ES-I3 (cell line): ENCODE measurements around the gene ERVW-1.

ENCODE experiments used
- H3K36me3 ChIP-seq: 2 replicates; pipeline ENCODE4 v1.6.1; 2013; ENCODE audit warnings: mild to moderate bottlenecking, low read length, control low read depth, moderate library complexity; ENCODE audit not compliant: insufficient read depth
- H3K4me1 ChIP-seq: 2 replicates; pipeline ENCODE4 v1.6.1; 2013; ENCODE audit warnings: mild to moderate bottlenecking, control low read depth, low read length; ENCODE audit not compliant: insufficient read depth
- H3K9ac ChIP-seq: 2 replicates; pipeline ENCODE4 v1.6.1; 2013; ENCODE audit warnings: low read depth, mild to moderate bottlenecking, low read length, moderate library complexity
- H3K9me3 ChIP-seq: 2 replicates; pipeline ENCODE4 v1.6.1; 2013; ENCODE audit warnings: mild to moderate bottlenecking, low read length, moderate library complexity; ENCODE audit not compliant: control insufficient read depth, insufficient read depth

Gene ERVW-1

DNA sequence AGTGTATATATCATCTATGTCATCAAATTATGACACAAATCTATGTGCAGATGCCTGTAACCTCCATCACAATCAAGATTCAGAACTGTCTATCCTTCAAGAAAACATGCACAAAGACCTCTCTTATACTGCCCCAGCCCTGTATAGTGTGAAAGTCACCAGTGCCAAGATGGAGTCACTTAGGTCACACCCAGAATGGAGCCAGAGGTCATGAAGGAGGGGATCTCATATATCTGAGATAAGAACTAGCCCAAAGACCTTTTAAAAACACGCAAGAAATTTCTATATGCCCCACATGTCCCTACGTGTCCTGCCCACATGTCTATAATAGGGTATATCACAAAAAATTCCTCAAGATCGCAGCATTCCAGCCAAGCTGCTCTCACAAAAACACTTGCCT is 50.6 kb downstream of the ERVW-1 start:
- H3K9ac ChIP-seq = no peak overlapping the region
- no peaks in the 10 kb centered on the region for H3K36me3 ChIP-seq
- H3K9me3 ChIP-seq = no peaks in the 10 kb centered on the region
- 0 out of 2 replicates have a peak, but pooled peaks cover 5% of the 10 kb centered on the region for H3K4me1 ChIP-seq

DNA sequence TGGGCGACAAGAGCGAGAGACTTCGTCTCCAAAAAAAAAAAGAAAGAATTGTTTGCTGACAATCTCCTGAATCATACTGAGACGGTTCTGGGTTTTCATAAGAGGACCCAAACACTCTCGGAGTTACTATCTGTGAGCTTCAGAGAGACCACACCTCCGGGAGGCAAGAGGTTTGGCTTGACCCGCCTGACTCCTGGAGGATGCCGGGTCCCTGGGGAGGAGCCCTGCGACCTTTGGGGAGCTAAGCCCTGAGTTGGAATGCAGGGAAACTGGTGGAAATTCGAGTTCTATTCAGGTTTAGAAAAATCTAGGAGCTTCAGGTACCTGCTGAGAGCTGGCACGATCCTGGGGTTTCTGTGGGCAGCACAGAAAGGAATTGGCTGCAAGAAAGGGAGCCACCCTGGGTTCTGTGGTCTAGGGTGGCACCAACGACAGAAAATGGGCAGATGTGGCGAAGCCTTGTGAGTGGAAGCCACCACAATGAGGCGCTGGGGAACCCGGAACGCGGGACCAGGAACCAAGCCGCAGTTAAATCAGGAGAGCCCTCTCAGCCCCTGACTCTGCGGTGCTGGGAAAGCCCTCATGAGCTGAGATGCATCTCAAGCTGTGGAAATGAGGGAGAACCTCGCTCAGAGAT is 52.3 kb downstream of the ERVW-1 start:
- no peaks in the 10 kb centered on the region for H3K9me3 ChIP-seq
- 0 out of 2 replicates have a peak, but pooled peaks cover 5% of the 10 kb centered on the region for H3K4me1 ChIP-seq
- H3K36me3 ChIP-seq = no peaks in the 10 kb centered on the region
- H3K9ac ChIP-seq = peak overlapping the region; percentile 56; the same call in 1 of the 2 replicates

DNA sequence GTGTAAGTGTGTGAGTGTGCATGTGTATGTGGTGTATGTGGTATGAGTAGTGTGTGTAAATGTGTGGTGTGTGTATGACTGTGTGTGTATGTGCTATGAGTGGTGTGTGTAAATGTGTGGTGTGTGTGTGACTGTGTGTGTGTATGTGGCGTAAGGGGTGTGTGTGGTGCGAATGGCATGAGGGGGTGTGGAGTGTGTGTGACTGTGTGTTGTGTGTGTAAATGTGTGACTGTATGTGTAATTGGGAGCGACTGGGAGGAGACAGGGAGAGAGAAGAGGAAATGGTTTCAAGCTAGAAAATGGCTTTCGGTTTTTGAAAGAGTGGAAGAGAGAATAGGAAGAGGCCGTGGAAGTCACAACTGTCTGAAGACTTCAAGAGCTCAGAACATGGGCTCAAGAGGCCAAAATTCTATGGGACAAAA is 54.0 kb downstream of the ERVW-1 start:
- Histone ChIP-seq H3K36me3 (no peaks in the 10 kb centered on the region), H3K9me3 (no peaks in the 10 kb centered on the region), H3K9ac (no peak overlapping the region), H3K4me1 (0 out of 2 replicates have a peak, but pooled peaks cover 5% of the 10 kb centered on the region)

DNA sequence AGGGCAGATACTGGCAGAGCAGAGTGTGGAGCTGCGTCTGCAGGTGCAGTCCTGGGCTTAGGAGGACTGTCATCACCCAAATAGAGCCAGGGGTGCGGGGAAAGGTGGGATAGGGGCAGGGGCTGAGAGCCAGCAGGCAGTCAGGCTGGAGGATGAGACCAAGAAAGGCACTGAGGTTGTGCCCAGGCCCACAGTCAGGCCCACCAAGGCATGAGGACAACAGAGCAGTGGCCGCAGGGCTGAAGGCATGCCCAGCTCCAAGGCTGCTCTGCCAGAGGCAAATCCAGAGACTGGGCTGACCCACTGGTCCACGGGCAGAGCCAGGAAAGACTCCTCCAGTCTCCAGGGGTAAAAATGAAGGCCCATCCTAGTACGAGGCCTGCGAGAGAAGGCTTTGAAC is 54.8 kb downstream of the ERVW-1 start:
- Histone ChIP-seq H3K9ac (no peak overlapping the region), H3K36me3 (no peaks in the 10 kb centered on the region), H3K9me3 (no peaks in the 10 kb centered on the region), H3K4me1 (0 out of 2 replicates have a peak, but pooled peaks cover 5% of the 10 kb centered on the region)

DNA sequence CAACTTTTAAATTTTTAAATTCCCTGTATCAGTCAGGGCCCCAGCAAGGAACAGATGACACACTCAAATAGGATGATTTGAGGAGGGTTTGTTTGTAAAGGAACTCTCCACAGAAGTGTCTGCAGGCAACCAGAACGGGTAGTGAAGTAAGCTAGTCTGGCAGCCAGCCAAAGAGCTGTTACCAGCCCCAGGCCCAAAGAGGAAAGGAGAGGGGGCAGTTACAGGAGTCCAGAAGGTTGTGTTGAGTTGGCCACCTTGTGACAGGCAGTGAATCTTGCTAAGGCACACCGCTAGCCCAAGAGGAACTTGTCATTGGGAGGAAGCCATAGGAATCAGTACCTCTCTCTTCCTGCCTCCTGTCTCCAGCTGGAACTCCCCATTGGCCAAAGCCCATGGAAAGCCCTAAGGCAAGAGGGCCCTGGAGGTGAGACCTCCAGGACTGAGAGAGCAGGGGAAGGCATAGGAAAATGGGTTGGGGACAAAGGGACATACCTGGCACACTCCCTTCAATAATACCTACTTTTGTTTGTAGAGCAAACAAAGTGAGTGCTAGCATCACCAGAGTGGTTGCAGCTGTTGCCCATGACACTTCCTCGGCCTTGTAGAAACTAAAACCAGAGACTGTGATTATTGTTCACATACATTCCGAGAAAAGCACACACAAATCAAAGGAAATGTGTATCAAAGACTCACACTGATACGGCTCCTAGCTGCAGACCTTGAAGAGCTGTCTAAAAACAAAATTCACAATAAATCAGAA is 55.9 kb downstream of the ERVW-1 start:
- Histone ChIP-seq H3K4me1 (0 out of 2 replicates have a peak, but pooled peaks cover 5% of the 10 kb centered on the region), H3K36me3 (no peaks in the 10 kb centered on the region), H3K9me3 (no peaks in the 10 kb centered on the region), H3K9ac (no peak overlapping the region)
